Esophagus (tissue), 2 donors: ENCODE data around the gene ANKRD9. TPM values are rescaled to one million over a fixed set of nuclear protein-coding genes. Genes with fewer than 3 reads are reported as not detected.

Source experiments
- H3K27ac ChIP-seq, 2 donors: one replicate each; pipeline ENCODE4 v1.5.1; 2013; ENCODE audit warnings: low read depth in 2 of 2, mild to moderate bottlenecking in 2 of 2, inconsistent platforms in 1 of 2, low read length in 1 of 2, moderate library complexity in 1 of 2
- H3K27me3 ChIP-seq, 2 donors: one replicate each; pipeline ENCODE4 v1.6.1; 2013; ENCODE audit warnings: low read length in 2 of 2, control low read depth in 1 of 2, mild to moderate bottlenecking in 1 of 2; ENCODE audit not compliant: insufficient read depth in 2 of 2, control insufficient read depth in 1 of 2
- H3K36me3 ChIP-seq, 2 donors: one replicate each; pipeline ENCODE4 v1.6.1; 2013; ENCODE audit warnings: low read length in 1 of 2; ENCODE audit not compliant: control insufficient read depth in 2 of 2, insufficient read depth in 2 of 2
- H3K4me1 ChIP-seq, 2 donors: one replicate each; pipeline ENCODE4 v1.6.1; 2013; ENCODE audit warnings: low read length in 1 of 2; ENCODE audit not compliant: control insufficient read depth in 2 of 2, insufficient read depth in 2 of 2
- H3K4me3 ChIP-seq, 2 donors: one replicate each; pipeline ENCODE4 v1.5.1; 2013; ENCODE audit warnings: low read length in 2 of 2, mild to moderate bottlenecking in 2 of 2, low read depth in 1 of 2, moderate library complexity in 1 of 2
- H3K9me3 ChIP-seq, 2 donors: one replicate each; pipeline ENCODE4 v1.6.1; 2013; ENCODE audit warnings: mild to moderate bottlenecking in 2 of 2, low read depth in 1 of 2, low read length in 1 of 2, moderate library complexity in 1 of 2; ENCODE audit not compliant: control insufficient read depth in 2 of 2, insufficient read depth in 1 of 2
- WGBS, 2 donors: extraction: QIAGEN DNeasy Blood & Tissue Kit; methylation state at CpG; one replicate each; pipeline ENCODE4 v1.1.7; 2013; 5-methylcytosine and 5-hydroxymethylcytosine counted together
- polyA plus RNA-seq, 2 donors: library from polyadenylated mRNA; stranded (reverse); fragments of 200-250 nt; gene quantifications; one replicate each; pipeline ENCODE4 v1.2.3, GENCODE V29; 2013
- donor health status: healthy with polysubstance abuse.
- donor health status: Bipolar disorder and iron deficiency.

ANKRD9 gene
- polyA plus RNA-seq, 2 donors = 12.5 to 12.9 TPM

- Histone ChIP-seq H3K4me3 (no peak overlapping the region), H3K27ac (no peak overlapping the region), H3K27me3 (no peaks in the 10 kb centered on the region), H3K4me1 (no peaks in the 10 kb centered on the region), H3K36me3 (no peaks in the 10 kb centered on the region), H3K9me3 (no peaks in the 10 kb centered on the region)
- WGBS, 2 donors = 70 to 77% methylated on average over 15 of the region's 15 CpGs
These were observed 28.5 kb upstream of the ANKRD9 start for GRCh38 chr14:102537981-102538601.

- Histone ChIP-seq H3K4me1 (peaks cover 0 to 2% of the 10 kb centered on the region in 2 donors), H3K27me3 (no peaks in the 10 kb centered on the region), H3K36me3 (no peaks in the 10 kb centered on the region), H3K9me3 (no peaks in the 10 kb centered on the region), H3K4me3 (no peak overlapping the region), H3K27ac (peak overlapping the region; percentile 75 to 98)
- WGBS, 2 donors = 58% methylated on average over 3 of the region's 3 CpGs
These were observed 22.7 kb upstream of the ANKRD9 start for GRCh38 chr14:102532204-102532658.

GRCh38 chr14:102530828-102531478 is 21.4 kb upstream of the ANKRD9 start:
- no peaks in the 10 kb centered on the region for H3K27me3 ChIP-seq
- H3K27ac ChIP-seq = peak overlapping the region; percentile 92 to 98
- peaks cover 0 to 2% of the 10 kb centered on the region in 2 donors for H3K4me1 ChIP-seq
- H3K36me3 ChIP-seq = no peaks in the 10 kb centered on the region
- no peak overlapping the region for H3K4me3 ChIP-seq
- H3K9me3 ChIP-seq = no peaks in the 10 kb centered on the region
- 45 to 47% methylated on average over 13 of the region's 13 CpGs for WGBS, 2 donors

- 77 to 84% methylated on average over 11 of the region's 11 CpGs for WGBS, 2 donors
- peak overlapping the region; percentile 94 to 95 for H3K27ac ChIP-seq
These were observed 19.0 kb upstream of the ANKRD9 start for GRCh38 chr14:102528431-102529170.

GRCh38 chr14:102525929-102526497 is 16.4 kb upstream of the ANKRD9 start:
- no peaks in the 10 kb centered on the region for H3K36me3 ChIP-seq
- no peak overlapping the region for H3K4me3 ChIP-seq
- peaks cover 0 to 9% of the 10 kb centered on the region in 2 donors for H3K4me1 ChIP-seq
- 73 to 81% methylated on average over 12 of the region's 12 CpGs for WGBS, 2 donors
- H3K27me3 ChIP-seq = no peaks in the 10 kb centered on the region
- H3K9me3 ChIP-seq = no peaks in the 10 kb centered on the region
- peak overlapping the region; percentile 88 to 94 for H3K27ac ChIP-seq

More at GRCh38 chr14:102528431-102529170, 19.0 kb upstream of the ANKRD9 start:
- Histone ChIP-seq H3K36me3 (no peaks in the 10 kb centered on the region), H3K9me3 (no peaks in the 10 kb centered on the region), H3K4me1 (peaks cover 0 to 7% of the 10 kb centered on the region in 2 donors), H3K27me3 (no peaks in the 10 kb centered on the region), H3K4me3 (no peak overlapping the region)

- H3K9me3 ChIP-seq = no peaks in the 10 kb centered on the region
- no peaks in the 10 kb centered on the region for H3K27me3 ChIP-seq
- H3K27ac ChIP-seq = peak overlapping the region; percentile 98 to 99
- H3K4me3 ChIP-seq = peak overlapping the region; percentile 53 to 63
- WGBS, 2 donors = 1 to 2% methylated on average over 11 of the region's 11 CpGs
- H3K36me3 ChIP-seq = no peaks in the 10 kb centered on the region
- H3K4me1 ChIP-seq = peaks cover 0 to 9% of the 10 kb centered on the region in 2 donors
These were observed 15.8 kb upstream of the ANKRD9 start for GRCh38 chr14:102525219-102525928.

GRCh38 chr14:102524451-102525218 is 15.1 kb upstream of the ANKRD9 start:
- Histone ChIP-seq H3K27ac (peak overlapping the region; percentile 98 to 99), H3K27me3 (no peaks in the 10 kb centered on the region), H3K36me3 (no peaks in the 10 kb centered on the region), H3K9me3 (no peaks in the 10 kb centered on the region), H3K4me3 (peak overlapping the region; percentile 53 to 63), H3K4me1 (peaks cover 0 to 9% of the 10 kb centered on the region in 2 donors)
- WGBS, 2 donors = 0 to 1% methylated on average over 28 to 32 of the region's 32 CpGs

- peak overlapping the region; percentile 25 to 53 for H3K4me3 ChIP-seq
- no peaks in the 10 kb centered on the region for H3K9me3 ChIP-seq
- 35 to 42% methylated on average over 34 of the region's 34 CpGs for WGBS, 2 donors
- peak overlapping the region; percentile 98 to 99 for H3K27ac ChIP-seq
- peaks cover 0 to 9% of the 10 kb centered on the region in 2 donors for H3K4me1 ChIP-seq
- H3K36me3 ChIP-seq = no peaks in the 10 kb centered on the region
- H3K27me3 ChIP-seq = no peaks in the 10 kb centered on the region
These were observed 14.2 kb upstream of the ANKRD9 start for GRCh38 chr14:102523569-102524450.
